PC-9 (cell line): ENCODE data around the gene SMIM21. TPM values are rescaled to one million over a fixed set of nuclear protein-coding genes. Genes with fewer than 3 reads are reported as not detected.

Source experiments
- BruUV-seq: library from RNA; stranded (reverse); fragments of 400-500 nt; replicated peaks from 2 replicates; lab custom pipeline; 2021; lab: Mats Ljungman, UMichigan
- CTCF ChIA-PET: fragments of 300-600 bp; sonication (Branson Sonifier 250); formaldehyde crosslinking; loops from one replicate; lab custom pipeline; 2022; ENCODE audit warnings: antibody characterized with exemption; lab: Charles Lee
- POLR2A ChIA-PET: fragments of 300-600 bp; sonication (Branson Sonifier 250); formaldehyde crosslinking; loops from one replicate; lab custom pipeline; 2022; ENCODE audit warnings: antibody characterized with exemption; ENCODE audit not compliant: unreplicated experiment; lab: Charles Lee
- DNase-seq, 2 experiments: peaks; one replicate each; pipeline versions ENCODE4 v3.0.0 to v3.0.0-alpha.2; 2015 to 2022; ENCODE audit warnings: mixed read lengths in 1 of 2
- H2AFZ ChIP-seq: fragments of 200-600 bp; sonication (generic); 2 replicates; pipeline ENCODE4 v1.8.1; 2017; ENCODE audit warnings: antibody characterized with exemption
- H3F3A ChIP-seq: fragments of 200-600 bp; sonication (generic); 2 replicates; pipeline ENCODE4 v1.8.1; 2017; ENCODE audit warnings: antibody characterized with exemption, mild to moderate bottlenecking, low read depth; ENCODE audit not compliant: insufficient read depth
- H3K27ac ChIP-seq: fragments of 200-600 bp; sonication (generic); 2 replicates; pipeline ENCODE4 v1.6.1; 2016; ENCODE audit warnings: mixed run types
- H3K27me3 ChIP-seq: fragments of 200-600 bp; sonication (generic); 2 replicates; pipeline ENCODE4 v1.6.1; 2016; ENCODE audit warnings: low read depth, mixed run types; ENCODE audit not compliant: insufficient read depth
- H3K36me3 ChIP-seq: fragments of 200-600 bp; sonication (generic); 2 replicates; pipeline ENCODE4 v1.6.1; 2016; ENCODE audit warnings: low read depth, mixed run types
- H3K4me1 ChIP-seq: fragments of 200-600 bp; sonication (generic); replicated peaks from 2 replicates; pipeline ENCODE4 v1.6.1; 2016; ENCODE audit warnings: mixed run types; ENCODE audit not compliant: insufficient read depth
- H3K4me2 ChIP-seq: fragments of 200-600 bp; sonication (generic); 2 replicates; pipeline ENCODE4 v1.6.1; 2017; ENCODE audit warnings: mixed run types
- H3K4me3 ChIP-seq: fragments of 200-600 bp; sonication (generic); 2 replicates; pipeline ENCODE4 v1.6.1; 2016; ENCODE audit warnings: mixed run types
- H3K79me2 ChIP-seq: fragments of 200-600 bp; sonication (generic); 2 replicates; pipeline ENCODE4 v1.6.1; 2017; ENCODE audit warnings: low read depth, mixed run types
- H3K9me2 ChIP-seq: fragments of 200-600 bp; sonication (generic); 2 replicates; pipeline ENCODE4 v1.8.1; 2017; ENCODE audit warnings: mild to moderate bottlenecking; ENCODE audit not compliant: insufficient read depth
- H3K9me3 ChIP-seq: fragments of 200-600 bp; sonication (generic); 2 replicates; pipeline ENCODE4 v1.8.1; 2016; ENCODE audit warnings: low read depth; ENCODE audit not compliant: insufficient read depth
- H4K20me1 ChIP-seq: fragments of 200-600 bp; sonication (generic); 2 replicates; pipeline ENCODE4 v1.8.1; 2017; ENCODE audit not compliant: insufficient read depth
- EZH2 ChIP-seq: fragments of 200-600 bp; sonication (generic); IDR thresholded peaks from 2 replicates; pipeline ENCODE4 v1.8.0; 2017; ENCODE audit warnings: antibody characterized with exemption, low read depth
- intact Hi-C: fragments of 100-400 bp; cut with micrococcal nuclease; formaldehyde crosslinking; loops from one replicate; pipeline ENCODE4 v1.10.0; 2022; ENCODE audit not compliant: unreplicated experiment
- total RNA-seq: library from RNA; stranded (reverse); gene quantifications from 2 replicates; pipeline ENCODE4 v1.2.3, GENCODE V29; 2021
- TF ChIP-seq, protein P1 (sequence below): fragments of 200-600 bp; sonication (generic); conservative IDR thresholded peaks from 2 replicates; pipeline ENCODE4 v1.6.1; 2017; ENCODE audit warnings: mixed run types, antibody characterized with exemption, mild to moderate bottlenecking, moderate library complexity

The SMIM21 gene
- total RNA-seq, 1 experiment from 2014 or later: not detected

DNA sequence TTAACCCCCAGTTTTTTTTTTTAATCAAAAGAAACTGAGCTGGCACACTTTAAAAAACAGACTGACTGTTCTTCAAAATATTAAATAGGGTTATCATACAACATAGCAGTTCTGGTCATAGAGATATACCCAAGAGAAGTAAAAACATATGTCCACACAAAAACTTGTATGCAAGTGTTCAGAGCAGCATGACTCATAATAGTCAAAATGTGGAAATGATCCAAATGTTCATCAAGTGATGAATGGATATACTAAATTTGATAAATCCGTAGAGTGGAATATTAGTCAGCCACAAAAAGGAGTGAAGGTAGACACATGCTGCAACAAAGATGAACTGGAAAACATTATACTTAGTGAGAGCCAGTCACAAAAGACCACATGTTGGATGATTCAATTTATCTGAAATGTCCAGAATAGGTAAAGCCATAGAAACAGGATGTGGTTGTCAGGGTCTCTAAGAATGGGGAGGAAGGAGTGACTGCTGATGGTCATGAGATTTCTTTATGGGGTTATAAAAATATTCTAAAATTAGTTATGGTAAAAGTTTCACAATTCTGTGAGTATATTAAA lies 5.1 kb downstream of the SMIM21 start:
- BruUV-seq: no TSS peak
- peaks cover 48% of the 10 kb centered on the region for H3K27me3 ChIP-seq
- CTCF ChIA-PET: no interaction called here
- no peaks in the 10 kb centered on the region for H4K20me1 ChIP-seq
- no peak overlapping the region for H3K27ac ChIP-seq
- POLR2A ChIA-PET: no interaction called here
- H3K4me3 ChIP-seq: no peak overlapping the region
- no peaks in the 10 kb centered on the region for H3K36me3 ChIP-seq
- no peak for DNase-seq
- H3K9me2 ChIP-seq: no peaks in the 10 kb centered on the region
- no peak overlapping the region for H3K4me2 ChIP-seq
- H3F3A ChIP-seq: no peaks in the 10 kb centered on the region
- TF ChIP-seq, protein P1, sequence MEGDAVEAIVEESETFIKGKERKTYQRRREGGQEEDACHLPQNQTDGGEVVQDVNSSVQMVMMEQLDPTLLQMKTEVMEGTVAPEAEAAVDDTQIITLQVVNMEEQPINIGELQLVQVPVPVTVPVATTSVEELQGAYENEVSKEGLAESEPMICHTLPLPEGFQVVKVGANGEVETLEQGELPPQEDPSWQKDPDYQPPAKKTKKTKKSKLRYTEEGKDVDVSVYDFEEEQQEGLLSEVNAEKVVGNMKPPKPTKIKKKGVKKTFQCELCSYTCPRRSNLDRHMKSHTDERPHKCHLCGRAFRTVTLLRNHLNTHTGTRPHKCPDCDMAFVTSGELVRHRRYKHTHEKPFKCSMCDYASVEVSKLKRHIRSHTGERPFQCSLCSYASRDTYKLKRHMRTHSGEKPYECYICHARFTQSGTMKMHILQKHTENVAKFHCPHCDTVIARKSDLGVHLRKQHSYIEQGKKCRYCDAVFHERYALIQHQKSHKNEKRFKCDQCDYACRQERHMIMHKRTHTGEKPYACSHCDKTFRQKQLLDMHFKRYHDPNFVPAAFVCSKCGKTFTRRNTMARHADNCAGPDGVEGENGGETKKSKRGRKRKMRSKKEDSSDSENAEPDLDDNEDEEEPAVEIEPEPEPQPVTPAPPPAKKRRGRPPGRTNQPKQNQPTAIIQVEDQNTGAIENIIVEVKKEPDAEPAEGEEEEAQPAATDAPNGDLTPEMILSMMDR: no peak
- no peak for TF ChIP-seq EZH2
- no peaks in the 10 kb centered on the region for H3K9me3 ChIP-seq
- intact Hi-C loops: no loop called here
- no peaks in the 10 kb centered on the region for H3K4me1 ChIP-seq
- no peaks in the 10 kb centered on the region for H3K79me2 ChIP-seq
- no peak overlapping the region for H2AFZ ChIP-seq

DNA sequence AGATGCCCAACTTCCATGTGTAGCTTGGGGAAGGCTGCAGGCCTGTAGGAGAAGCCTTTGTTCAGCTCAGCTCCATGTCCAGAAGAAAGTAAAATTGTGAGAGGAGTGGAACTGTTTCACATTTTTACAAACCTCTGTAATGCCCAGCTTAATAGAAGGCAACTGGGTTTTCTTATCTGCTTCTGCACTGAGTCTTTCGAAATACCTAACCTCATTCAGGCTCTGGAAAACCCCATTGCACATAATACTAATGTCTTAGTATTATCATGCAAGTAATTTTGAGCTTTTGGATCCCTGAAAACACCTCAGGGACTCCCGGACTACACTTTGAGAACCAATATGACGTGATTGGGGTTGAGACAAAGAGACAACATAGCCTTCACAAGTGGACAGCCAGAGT lies 5.8 kb downstream of the SMIM21 start:
- intact Hi-C loops: no loop called here
- H4K20me1 ChIP-seq: no peaks in the 10 kb centered on the region
- no peak overlapping the region for H3K4me3 ChIP-seq
- H2AFZ ChIP-seq: no peak overlapping the region
- H3K79me2 ChIP-seq: no peaks in the 10 kb centered on the region
- no peak overlapping the region for H3K4me2 ChIP-seq
- peaks cover 48% of the 10 kb centered on the region for H3K27me3 ChIP-seq
- DNase-seq: no peak
- no peaks in the 10 kb centered on the region for H3K9me2 ChIP-seq
- H3K4me1 ChIP-seq: no peaks in the 10 kb centered on the region
- H3K9me3 ChIP-seq: no peaks in the 10 kb centered on the region
- TF ChIP-seq, protein P1: no peak
- no peak for TF ChIP-seq EZH2
- H3K27ac ChIP-seq: no peak overlapping the region
- no peaks in the 10 kb centered on the region for H3F3A ChIP-seq
- ChIA-PET CTCF (no interaction called here), POLR2A (no interaction called here)
- no peaks in the 10 kb centered on the region for H3K36me3 ChIP-seq
- no TSS peak for BruUV-seq

DNA sequence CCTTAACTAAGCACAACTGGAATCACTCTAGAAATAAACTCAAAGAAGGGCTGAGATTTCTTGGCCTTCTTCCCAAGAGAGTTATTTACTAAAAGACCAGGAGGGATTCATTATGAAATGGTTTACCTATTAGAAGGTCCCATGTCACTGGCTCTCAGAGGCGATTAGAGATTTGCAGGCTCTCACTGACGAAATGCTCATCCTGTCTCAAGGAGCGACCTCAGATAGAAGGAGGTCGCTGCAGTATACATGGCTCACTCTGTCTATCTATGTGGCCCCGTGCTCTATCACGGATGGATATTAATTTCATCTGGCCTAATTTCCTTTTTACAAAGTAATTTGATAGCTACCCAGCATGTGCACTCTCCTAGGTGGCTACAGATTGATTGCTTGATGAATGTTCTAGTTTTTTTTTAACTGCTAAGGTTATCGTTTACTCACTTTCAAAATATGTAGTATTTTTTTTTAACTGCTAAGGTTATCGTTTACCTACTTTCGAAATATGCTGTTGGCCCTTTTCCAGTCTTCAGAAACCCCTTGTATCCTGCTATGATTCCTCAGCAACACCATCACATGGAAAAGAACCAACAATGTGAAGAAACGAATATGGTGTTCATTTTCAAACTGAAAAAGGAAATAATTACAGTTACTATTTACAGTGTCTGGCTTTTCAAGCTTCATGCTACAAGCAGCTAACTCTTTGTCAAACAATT lies 9.1 kb downstream of the SMIM21 start:
- no TSS peak for BruUV-seq
- ChIA-PET CTCF (no interaction called here), POLR2A (no interaction called here)
- H3F3A ChIP-seq: no peaks in the 10 kb centered on the region
- no peak for DNase-seq
- peaks cover 61% of the 10 kb centered on the region for H3K27me3 ChIP-seq
- no peaks in the 10 kb centered on the region for H3K4me1 ChIP-seq
- H4K20me1 ChIP-seq: no peaks in the 10 kb centered on the region
- H3K9me2 ChIP-seq: no peaks in the 10 kb centered on the region
- intact Hi-C loops: no loop called here
- H3K79me2 ChIP-seq: no peaks in the 10 kb centered on the region
- no peak overlapping the region for H3K4me2 ChIP-seq
- H3K4me3 ChIP-seq: no peak overlapping the region
- no peak overlapping the region for H2AFZ ChIP-seq
- H3K27ac ChIP-seq: no peak overlapping the region
- TF ChIP-seq, protein P1: no peak
- no peak for TF ChIP-seq EZH2
- H3K36me3 ChIP-seq: no peaks in the 10 kb centered on the region
- no peaks in the 10 kb centered on the region for H3K9me3 ChIP-seq
